Measurements from ENCODE around the gene GLMN. TPM values are rescaled to one million over a fixed set of nuclear protein-coding genes. Genes with fewer than 3 reads are reported as not detected.
"Not testable (repeated sequence)": the region's sequence is repeated elsewhere in the genome, so short reads cannot be mapped to it uniquely, and the experiment has no call there.

Gene GLMN
- polyA plus RNA-seq, 4 donors = 18.8 to 31.3 (median 23.4) TPM

- DNase-seq (ENCODE audit: low read depth in 4 of 4, low spot score in 3 of 4) = no peak
These were observed 2.2 kb upstream of the GLMN start for GRCh38 chr1:92301021-92301420.

- no peak for DNase-seq (ENCODE audit: low read depth in 4 of 4, low spot score in 3 of 4)
These were observed 827 bp upstream of the GLMN start for GRCh38 chr1:92299477-92300150.

GRCh38 chr1:92298213-92298572 lies 594 bp downstream of the GLMN start:
- peak in 1 of 4 donors; percentile 24 for DNase-seq (ENCODE audit: low read depth in 4 of 4, low spot score in 3 of 4)

- DNase-seq (ENCODE audit: low read depth in 4 of 4, low spot score in 3 of 4) = peak in 2 of 4 donors; percentile 22 to 33
These were observed 7.3 kb downstream of the GLMN start for GRCh38 chr1:92291372-92291999.

GRCh38 chr1:92281411-92281810 lies 17.4 kb downstream of the GLMN start:
- DNase-seq (ENCODE audit: low read depth in 4 of 4, low spot score in 3 of 4) = not testable (repeated sequence)

GRCh38 chr1:92279781-92280180 lies 19.0 kb downstream of the GLMN start:
- DNase-seq (ENCODE audit: low read depth in 4 of 4, low spot score in 3 of 4) = not testable (repeated sequence)

GRCh38 chr1:92277105-92277723 lies 21.6 kb downstream of the GLMN start:
- DNase-seq (ENCODE audit: low read depth in 4 of 4, low spot score in 3 of 4) = no peak

- DNase-seq (ENCODE audit: low read depth in 4 of 4, low spot score in 3 of 4) = no peak
These were observed 22.7 kb downstream of the GLMN start for GRCh38 chr1:92276082-92276481.

GRCh38 chr1:92274939-92275338 lies 23.8 kb downstream of the GLMN start:
- no peak for DNase-seq (ENCODE audit: low read depth in 4 of 4, low spot score in 3 of 4)

- no peak for DNase-seq (ENCODE audit: low read depth in 4 of 4, low spot score in 3 of 4)
These were observed 25.7 kb downstream of the GLMN start for GRCh38 chr1:92273039-92273438.

- no peak for DNase-seq (ENCODE audit: low read depth in 4 of 4, low spot score in 3 of 4)
These were observed 36.3 kb downstream of the GLMN start for GRCh38 chr1:92262516-92262915.

GRCh38 chr1:92259350-92259749 lies 39.4 kb downstream of the GLMN start:
- DNase-seq (ENCODE audit: low read depth in 4 of 4, low spot score in 3 of 4) = no peak

- DNase-seq (ENCODE audit: low read depth in 4 of 4, low spot score in 3 of 4) = not testable (repeated sequence)
These were observed 44.1 kb downstream of the GLMN start for GRCh38 chr1:92254714-92255113.

- DNase-seq (ENCODE audit: low read depth in 4 of 4, low spot score in 3 of 4) = no peak
These were observed 54.4 kb downstream of the GLMN start for GRCh38 chr1:92244376-92244775.

- DNase-seq (ENCODE audit: low read depth in 4 of 4, low spot score in 3 of 4) = no peak
These were observed 58.8 kb downstream of the GLMN start for GRCh38 chr1:92240034-92240433.

GRCh38 chr1:92230736-92231135 lies 68.1 kb downstream of the GLMN start:
- no peak for DNase-seq (ENCODE audit: low read depth in 4 of 4, low spot score in 3 of 4)

- no peak for DNase-seq (ENCODE audit: low read depth in 4 of 4, low spot score in 3 of 4)
These were observed 70.4 kb downstream of the GLMN start for GRCh38 chr1:92228401-92228800.

GRCh38 chr1:92219028-92219427 lies 79.8 kb downstream of the GLMN start:
- no peak for DNase-seq (ENCODE audit: low read depth in 4 of 4, low spot score in 3 of 4)

GRCh38 chr1:92218559-92218958 lies 80.2 kb downstream of the GLMN start:
- no peak for DNase-seq (ENCODE audit: low read depth in 4 of 4, low spot score in 3 of 4)

GRCh38 chr1:92217721-92218120 lies 81.1 kb downstream of the GLMN start, which contains the start of gene C1orf146:
Gene C1orf146, plus strand, starts transcription at chr1:92217915. Its CDS starts 13,506 bp downstream, at chr1:92231421.
- DNase-seq (ENCODE audit: low read depth in 4 of 4, low spot score in 3 of 4) = no peak

- DNase-seq (ENCODE audit: low read depth in 4 of 4, low spot score in 3 of 4) = no peak
These were observed 87.6 kb downstream of the GLMN start for GRCh38 chr1:92211166-92211565.

- DNase-seq (ENCODE audit: low read depth in 4 of 4, low spot score in 3 of 4) = no peak
These were observed 88.1 kb downstream of the GLMN start for GRCh38 chr1:92210701-92211100.
